ENCODE results near the gene MLANA.
"Not testable (repeated sequence)": the region's sequence is repeated elsewhere in the genome, so short reads cannot be mapped to it uniquely, and the experiment has no call there.

The MLANA gene

DNA sequence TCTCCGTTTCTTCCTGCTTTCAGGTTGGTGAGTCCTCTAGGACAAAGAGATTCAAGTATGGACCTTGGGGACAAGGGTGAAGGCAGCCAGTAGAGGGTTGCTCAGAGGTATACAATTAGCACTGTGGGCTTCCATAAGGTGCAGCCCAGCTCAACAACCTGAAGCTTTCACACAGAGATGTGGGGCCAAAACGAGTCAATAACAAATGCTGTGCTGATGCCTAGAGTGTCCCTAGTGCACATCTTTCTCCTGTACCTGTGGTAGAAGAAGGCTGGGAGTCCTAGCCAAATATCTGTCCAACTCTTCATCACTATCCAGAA is 20.7 kb upstream of the MLANA start:
- DNase-seq, result no peak

DNA sequence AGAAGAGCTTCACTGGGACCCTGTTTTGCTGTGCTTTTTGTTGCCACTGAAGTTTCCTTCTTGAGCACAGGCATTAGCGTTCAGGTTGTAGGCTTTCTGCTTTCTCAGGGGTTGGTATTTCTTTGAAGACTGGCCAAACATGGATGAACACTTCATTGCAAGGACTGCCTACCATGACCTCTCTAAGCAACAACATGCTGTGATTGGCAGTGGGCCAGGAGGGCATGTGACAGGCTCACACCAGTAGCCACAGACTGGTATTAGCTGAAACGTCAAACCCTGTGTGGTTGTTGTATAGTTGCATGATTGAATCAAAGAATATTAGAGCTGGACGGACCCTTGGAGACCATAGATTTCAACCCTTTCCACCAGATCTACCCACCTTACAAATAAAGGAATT is 20.0 kb upstream of the MLANA start:
- no peak for DNase-seq

DNA sequence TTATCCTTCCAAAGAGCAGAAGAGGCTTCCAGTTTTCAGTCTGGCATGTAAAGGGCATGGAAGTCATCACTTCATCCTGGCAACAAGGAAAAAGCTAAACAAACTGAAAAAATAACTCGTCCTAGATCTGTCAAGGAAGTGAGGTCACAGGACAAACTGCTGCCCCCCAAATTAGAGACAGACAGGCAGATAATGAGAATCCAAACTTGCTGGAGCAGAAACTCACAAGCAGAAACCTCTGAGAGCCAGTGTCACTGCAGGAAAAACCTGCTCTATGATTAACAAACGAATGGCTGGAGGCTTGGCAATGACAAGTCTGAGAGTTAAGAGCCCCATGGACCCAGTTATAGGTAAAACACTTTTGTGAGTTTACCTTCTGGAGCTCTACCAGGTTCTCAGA is 18.9 kb upstream of the MLANA start:
- DNase-seq, result no peak

DNA sequence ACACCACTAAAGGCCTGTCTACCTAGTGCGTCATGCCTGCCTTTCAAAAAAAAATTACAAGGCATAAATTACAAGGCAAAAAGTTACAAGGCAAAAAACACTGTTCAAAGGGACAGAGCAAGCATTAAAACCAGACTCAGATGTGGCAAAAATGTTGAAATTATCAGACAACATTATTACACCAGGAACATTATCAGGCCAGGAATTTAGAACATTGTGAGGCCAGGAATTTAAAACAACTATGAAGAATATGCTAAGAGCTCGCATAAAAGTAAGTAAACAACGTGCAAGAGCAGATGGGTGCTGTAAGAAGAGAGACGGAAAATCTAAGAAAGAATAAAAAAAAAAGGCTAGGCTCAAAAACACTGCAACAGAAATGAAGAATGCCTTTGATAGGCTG is 18.2 kb upstream of the MLANA start:
- no peak for DNase-seq

DNA sequence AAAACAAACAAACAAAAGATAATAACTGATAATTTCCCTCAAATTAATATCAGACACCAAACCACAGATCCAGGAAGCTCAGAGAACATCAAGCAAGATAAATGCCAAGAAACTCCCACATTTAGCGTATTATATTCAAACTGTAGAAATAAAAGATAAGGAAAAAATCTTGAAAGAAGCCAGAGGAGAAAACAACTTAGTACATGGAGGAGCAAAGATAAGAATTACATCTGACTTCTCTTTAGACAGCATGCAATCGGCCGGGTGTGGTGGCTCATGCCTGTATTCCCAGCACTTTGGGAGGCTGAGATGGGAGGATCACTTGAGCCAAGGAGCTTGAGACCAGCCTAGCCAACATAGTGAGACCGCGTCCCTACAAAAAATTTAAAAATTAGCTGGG is 17.2 kb upstream of the MLANA start:
- DNase-seq, result no peak

DNA sequence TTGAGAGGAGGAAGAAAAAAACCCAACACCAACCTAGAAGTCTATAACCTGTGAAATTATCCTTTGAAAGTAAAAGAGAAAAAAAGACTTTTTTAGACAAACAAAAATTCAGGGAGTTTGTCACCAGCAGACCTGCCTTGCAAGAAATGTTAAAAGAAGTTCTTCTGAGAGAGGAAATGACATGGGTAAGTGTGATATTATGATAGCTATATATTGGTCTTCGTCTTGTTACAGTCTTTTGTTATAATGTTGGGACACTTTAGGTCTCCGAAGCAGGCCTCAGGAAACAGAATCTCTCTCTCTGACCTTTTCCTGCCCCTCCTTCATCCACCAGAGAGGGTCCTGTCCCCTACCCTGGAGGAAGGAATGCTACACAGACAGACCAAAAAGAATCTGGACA is 16.6 kb upstream of the MLANA start:
- no peak for DNase-seq

DNA sequence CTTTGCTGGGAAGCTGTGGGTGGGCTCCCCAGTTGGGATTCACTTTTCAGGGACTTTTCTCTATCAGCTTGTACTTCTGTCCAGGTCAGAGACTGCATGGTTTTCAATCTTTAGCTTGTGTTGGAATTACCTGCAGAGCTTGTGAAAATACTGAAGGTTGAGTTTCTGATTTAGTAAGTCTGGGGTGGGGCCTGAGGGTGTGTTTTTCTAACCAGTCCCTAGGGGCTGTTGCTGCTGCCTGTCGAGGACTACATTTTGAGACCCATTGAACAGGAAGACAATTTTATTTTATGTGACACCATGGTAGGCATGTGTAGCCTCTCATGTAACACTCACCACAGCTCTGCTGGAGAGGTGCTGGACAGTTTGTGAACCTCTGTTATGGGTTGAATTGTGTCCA is 14.7 kb upstream of the MLANA start:
- DNase-seq, result no peak

DNA sequence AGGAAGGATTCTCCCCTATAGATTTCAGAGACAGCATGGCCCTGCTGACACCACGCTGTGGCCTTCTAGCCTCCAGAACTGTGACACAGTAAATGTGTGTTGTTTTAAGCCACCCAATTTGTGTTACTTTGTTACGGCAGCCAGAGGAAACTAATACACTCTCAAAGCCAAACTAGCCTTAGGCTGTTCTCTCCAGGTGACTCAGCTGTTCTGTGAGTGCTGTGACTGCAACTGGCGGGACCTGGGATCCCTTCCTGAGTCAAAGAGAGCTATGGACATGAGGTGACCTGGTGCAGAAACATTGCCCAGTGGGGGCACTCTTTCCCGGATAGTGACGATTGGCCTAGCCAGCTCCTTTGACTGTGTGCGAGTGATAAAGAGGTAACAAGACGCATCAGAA is 14.0 kb upstream of the MLANA start:
- no peak for DNase-seq

DNA sequence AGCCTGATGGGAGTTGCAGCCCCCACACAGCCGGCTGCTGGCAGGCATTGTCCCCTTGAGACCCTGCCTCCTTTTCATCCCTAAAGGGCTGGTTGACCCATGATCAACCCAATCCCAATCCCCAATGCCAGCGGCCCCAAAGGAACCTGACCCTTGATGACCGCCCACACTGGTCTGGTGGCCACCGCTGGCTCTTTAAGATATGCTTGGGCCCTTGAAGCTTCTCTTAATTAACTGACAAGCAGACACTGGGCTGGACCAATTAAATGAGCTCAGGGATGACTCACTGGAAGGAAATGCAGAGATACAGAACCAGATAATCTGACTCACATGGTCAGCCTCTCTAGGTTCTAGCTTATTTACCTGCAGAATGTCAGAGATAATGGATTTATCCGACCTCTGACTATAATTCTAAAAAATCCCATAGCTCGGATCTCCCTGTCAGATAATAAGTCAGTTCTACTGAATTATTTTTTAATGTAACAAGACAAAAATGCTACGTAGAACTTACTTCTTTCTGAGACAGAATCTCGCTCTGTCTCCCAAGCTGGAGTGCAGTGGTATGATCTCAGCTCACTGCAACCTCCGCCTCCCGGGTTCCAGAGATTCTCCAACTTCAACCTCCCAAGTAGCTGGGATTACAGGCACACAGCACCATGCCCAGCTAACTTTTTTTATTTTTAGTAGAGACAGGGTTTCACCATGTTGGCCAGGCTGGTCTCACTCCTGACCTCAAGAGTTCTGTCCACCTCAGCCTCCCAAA is 11.1 kb upstream of the MLANA start:
- no peak for DNase-seq

DNA sequence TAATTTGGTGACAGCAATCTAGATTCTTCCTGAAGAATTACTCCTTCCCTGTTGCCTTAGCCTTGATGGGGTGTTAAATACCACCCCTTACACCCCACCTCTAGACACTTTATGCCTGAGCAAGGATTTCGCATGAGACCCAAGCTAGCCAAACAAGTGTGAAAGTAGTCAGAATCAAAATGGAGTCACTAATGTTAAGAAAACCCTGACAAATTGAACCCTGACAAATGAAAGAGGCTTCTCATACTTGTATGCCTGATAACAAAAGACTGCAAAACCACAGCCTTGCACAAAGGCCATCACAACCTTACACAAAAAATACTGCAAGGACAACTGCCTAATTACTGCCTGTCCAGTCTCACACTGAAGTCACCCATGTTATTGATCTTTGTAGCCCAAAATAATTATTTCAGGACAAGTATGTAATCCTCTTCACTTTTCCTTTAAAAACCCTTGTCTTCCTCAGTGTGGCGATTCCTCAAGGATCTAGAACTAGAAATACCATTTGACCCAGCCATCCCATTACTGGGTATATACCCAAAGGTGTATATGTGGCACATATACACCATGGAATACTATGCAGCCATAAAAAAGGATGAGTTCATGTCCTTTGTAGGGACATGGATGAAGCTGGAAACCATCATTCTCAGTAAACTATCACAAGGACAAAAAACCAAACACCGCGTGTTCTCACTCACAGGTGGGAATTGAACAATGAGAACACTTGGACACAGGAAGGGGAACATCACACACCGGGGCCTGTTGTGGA is 8.3 kb upstream of the MLANA start:
- not testable (repeated sequence) for DNase-seq

DNA sequence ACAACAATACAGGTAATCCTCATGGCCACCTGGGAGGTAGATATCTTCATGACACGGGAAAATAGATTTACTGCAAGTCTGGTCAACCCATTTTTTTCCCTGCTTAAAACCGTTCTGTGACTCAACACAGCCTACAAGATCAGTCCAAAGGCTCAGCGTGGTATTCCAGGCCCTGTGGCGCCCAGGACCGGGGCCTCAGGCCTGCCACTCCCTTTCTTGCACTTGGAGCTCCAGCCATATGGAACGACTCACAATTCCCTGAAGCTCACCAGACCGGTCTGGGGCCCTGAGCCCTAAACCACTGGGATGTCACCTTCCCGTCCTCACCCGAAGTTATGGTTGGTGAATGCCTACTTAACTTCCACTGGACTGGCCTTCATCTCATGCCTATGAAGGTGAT is 6.5 kb upstream of the MLANA start:
- no peak for DNase-seq

DNA sequence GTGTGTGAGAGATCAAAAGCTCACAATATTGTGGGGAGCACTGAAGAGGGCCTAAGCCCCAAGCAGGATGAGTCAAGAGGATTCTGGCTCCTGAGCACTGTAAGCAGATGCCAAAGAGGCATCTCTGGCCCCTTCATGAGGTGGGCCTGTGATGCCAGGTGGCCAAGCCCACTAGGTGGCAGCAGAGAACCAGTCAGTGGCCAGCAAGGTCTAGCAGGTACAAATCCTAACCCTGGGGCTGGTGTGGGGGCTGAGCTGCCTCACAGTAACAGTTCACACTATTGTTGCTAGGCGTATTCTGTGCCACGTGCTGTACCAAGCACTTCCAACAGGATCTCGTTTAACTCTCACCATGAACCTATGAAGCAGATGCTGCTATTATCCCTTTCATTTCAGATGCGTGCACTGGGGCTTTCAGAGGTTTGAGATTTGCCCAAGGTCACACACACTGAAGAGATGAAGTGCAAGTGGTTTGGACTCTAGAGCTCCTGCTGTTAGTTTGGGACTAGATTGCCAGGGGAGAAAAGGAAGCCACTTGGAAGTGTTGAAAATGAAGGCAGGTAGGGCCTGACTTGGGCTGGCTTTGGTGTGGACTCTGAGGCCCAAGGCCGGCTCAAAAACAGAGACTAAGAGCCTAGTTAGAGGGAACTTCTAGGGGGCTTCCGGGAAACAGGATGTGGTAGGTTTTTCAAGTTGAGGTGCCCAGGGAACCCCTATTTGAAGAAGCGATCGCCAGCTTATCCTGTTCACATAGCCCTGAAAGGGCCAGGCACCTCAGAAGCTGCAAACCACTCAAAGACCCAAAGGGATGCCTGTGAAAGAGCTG is 4.4 kb upstream of the MLANA start:
- DNase-seq, result peak; percentile 70 to 79

DNA sequence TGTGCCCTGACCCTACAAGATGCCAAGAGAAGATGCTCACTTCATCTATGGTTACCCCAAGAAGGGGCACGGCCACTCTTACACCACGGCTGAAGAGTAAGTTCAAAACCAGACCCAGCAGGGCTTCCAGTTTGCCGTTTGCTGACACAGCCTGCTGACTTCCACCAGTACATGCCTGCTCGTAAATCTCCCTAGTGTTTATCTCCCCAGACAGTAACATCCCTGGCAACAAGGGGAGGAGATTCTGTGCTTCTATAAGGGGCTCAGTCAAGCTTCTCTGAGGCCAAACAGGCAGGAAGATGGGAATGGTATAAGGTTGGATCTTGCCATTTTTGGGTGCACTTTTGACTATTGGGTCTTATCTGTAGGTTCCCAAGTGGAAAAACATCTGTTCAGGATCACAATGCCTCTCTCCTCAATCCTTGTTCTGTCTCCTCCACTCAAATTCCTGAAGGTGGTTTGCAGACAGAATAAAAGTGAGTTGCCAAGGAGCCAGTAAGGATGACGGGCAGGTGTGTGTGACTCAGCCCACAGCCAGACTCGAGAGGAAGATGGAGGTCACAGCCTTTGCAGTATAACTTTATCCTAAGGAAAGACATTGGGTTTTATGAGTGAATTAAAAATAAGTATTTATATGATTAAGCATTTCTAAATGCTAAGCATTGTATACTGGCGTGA is 1.9 kb downstream of the MLANA start:
- no peak for DNase-seq

DNA sequence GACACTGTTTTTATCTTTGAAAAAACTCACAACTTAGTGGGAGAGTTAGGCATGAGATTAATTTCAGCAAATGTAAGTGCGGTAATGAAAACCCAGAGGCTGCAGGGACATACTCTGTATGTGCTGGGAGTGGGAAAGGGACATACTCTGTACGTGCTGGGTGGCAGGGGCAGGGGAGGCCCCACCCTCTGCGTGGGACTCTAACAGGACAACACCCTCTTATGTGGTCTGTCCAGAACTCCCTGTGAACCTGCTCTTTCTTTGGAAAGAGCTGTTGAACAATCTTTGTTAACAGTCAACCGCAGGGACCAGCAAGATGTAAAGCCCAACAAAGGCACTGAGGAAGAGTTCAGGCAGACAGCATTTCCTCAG is 2.4 kb downstream of the MLANA start:
- DNase-seq, result no peak

DNA sequence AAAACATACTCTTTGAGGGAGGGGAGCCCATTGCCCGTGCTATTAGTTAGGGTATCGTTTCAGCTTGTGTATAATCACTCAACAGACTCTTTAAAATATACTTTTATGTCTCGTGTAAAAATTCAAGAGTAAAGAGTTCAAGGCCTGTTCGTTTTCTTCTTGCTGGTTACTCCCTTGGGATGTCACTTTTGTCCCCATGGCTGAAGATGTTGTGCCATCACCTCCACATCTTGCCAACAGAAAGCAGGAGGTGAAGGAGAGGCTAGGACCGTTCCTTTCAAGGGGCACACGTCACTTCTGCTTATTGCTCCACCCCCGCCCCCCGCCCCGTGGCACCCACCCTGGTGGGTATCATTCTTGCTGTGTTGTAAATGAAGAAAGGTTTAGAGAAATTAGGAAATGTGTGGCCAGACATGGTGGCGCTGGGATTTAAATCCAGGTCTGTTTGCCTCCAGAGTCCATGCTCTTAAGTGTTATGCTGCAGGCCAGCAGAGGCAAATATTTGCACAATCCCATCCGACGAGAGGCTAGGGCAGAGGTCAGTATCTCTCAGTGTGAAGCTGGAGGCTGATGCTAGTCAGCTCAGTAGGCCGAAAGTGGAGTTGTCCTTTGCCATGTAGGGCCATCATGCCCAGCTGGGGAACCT is 3.0 kb downstream of the MLANA start:
- no peak for DNase-seq

DNA sequence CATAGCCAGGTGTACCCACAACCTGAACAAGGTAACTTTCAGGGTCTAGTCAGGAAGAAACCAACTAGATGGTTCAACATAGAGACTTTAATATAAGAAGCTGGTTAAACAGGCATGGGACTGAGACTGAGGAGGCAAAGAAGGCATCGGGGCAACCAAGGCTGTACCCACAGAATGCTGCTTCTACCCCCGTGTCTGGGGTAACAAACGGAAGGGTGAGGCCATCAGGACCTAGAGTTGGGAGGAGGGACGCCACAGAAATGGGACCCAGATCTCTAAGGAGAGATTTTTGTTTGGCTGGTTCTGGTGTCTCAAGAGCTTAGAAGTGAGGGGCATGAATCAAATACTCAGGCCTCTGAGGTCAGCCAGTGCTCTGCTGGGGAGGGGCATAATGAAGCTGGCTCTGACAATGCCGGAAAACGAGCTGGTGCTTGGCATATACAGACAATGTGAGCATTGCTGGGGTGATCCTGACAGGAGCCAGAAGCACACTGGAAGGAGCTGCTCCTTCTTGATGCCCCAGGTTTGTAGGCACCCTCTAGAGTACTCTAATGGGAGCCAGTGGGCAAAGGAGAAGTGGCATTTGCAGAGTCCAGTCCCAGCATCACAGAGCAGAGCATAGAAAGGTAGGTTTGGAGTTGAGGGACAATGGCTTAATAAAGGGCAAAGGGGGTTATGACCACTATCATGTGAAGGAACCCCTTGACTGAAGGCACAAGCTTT is 3.7 kb downstream of the MLANA start:
- no peak for DNase-seq

DNA sequence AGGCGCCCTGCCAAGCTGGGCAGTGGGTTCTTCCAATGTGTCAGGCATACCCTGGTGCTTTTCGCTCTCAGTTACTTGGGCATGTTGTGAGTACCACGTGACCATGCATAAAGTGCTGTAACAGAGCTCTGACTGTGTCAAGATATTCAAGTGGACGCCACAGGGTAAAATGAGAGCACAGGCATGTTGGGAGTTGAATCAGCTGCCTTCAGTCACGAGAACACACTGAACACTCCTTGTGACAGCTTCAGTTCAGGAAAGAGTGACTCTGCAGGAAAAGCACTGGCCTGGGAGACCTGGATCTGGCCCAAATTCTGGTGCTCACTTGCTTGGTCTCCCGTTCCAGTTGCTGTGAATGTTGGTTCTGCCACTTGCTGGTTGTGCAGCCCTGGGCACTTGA is 5.1 kb downstream of the MLANA start:
- no peak for DNase-seq

DNA sequence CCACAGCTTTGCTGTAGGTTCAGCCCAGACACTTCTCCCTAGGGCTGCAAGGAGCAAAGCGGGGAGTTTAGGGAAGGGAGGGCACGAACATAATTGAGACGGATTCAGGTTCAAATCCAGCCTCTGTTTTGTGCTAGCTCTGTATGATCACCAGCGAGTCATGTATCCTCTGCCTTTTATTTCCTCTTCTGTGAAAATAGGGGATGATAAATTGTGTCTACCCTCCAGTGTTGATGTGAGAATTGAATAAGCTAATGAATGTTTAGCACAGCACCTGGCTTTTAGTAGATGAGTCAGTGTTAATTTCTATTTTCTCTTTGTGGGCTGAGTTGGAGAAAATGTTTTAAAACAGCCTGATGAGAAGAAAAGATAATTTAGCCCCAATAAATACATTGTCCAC is 6.2 kb downstream of the MLANA start:
- no peak for DNase-seq

DNA sequence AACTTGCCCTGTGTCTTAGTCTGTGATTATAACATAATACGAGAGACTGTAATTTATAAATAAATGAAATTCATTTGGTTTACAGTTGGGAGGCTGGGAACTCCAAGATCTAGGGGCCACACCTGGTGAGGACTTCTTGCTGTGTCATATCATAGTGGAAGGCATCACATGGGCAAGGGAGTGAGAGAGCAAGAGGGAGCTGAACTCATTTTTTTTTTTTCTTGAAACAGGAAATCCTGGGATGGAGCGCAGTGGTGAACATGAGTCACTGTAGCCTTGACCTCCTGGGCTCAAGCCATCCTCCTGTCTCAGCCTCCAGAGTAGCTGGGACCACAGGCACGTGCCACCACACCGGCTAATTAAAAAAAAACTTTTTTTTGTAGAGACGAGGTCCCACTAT is 7.2 kb downstream of the MLANA start:
- no peak for DNase-seq

DNA sequence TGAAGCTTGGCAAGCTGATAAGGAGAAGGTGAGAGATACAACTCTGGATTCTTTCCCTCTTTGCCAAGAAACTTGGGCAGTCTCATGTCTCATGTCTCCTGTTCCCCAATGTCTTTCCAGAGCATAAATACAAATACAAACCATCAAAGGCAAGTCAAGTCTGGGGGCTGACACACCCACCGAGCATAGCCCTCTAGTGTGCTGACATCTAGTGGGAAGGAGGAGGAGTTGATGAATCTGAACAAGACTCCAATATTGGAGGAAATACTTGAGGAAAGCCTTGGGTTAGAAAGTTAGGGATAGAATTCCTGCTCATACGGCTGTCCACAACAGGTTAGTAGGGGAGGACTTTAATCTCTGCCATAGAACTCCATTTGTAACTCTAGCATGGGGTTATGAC is 8.6 kb downstream of the MLANA start:
- no peak for DNase-seq

DNA sequence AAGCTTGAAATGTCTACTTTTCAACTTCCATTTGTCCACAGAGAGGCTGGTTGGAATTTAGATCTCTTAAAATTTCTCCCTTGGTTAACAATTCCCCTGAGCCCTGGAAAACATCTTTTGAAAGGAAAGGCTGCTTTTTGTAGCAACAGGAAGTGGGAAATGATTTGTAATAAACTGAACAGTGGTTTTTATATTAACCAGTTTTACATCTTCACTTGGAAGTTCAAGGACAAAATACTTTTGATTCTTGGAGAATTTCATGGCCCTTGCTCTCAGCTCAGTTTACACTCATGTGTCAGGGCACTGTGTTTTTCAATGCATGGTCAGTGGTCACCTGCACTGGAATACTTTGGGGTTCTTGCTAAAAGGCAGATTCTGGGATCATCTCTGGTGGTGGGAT is 9.9 kb downstream of the MLANA start:
- DNase-seq, result no peak

DNA sequence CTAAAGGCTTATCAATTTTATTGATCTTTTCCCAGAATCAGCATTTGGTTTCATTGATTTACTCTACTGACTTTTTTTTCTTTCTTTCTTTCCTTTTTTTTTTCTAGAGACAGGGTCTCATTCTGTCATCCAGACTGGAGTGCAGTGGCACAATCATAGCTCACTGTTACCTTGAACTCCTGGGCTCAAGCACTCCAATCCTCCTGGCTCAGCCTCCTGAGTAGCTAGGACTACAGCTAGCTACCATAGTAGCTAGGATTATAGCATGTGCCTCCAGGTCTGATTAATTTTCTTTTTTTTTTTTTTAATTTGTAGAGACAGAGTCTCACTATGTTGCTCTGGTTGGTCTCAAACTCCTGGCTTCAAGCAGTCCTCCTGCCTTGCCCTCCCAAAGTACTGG is 11.7 kb downstream of the MLANA start:
- no peak for DNase-seq

Data from CD4-positive, alpha-beta T cell treated with Interferon alpha-2 for 1 hour (primary cell).